Testis (tissue), 3 donors: ENCODE measurements around the gene ZBTB7C. TPM values are rescaled to one million over a fixed set of nuclear protein-coding genes. Genes with fewer than 3 reads are reported as not detected.

Experiments used
- DNase-seq: peaks from one replicate; pipeline ENCODE4 v3.0.0-alpha.2; 2019
- H3K27ac ChIP-seq, 2 donors: fragments of 200-600 bp; sonication (generic); one replicate each; pipeline ENCODE4 v1.5.1; 2019
- H3K27me3 ChIP-seq: fragments of 200-600 bp; sonication (generic); one replicate; pipeline ENCODE4 v1.5.1; 2019
- H3K36me3 ChIP-seq: fragments of 200-600 bp; sonication (generic); one replicate; pipeline ENCODE4 v1.5.1; 2017; ENCODE audit warnings: low read depth; ENCODE audit errors: missing control alignments
- H3K4me1 ChIP-seq: fragments of 200-600 bp; sonication (generic); one replicate; pipeline ENCODE4 v1.5.1; 2019
- H3K4me3 ChIP-seq, 2 donors: fragments of 200-600 bp; sonication (generic); one replicate each; pipeline ENCODE4 v1.5.1; 2017 to 2019
- H3K9me3 ChIP-seq: fragments of 200-600 bp; sonication (generic); one replicate; pipeline ENCODE4 v1.5.1; 2017
- CTCF ChIP-seq, 3 experiments: fragments of 450-650 bp in 2 of 3; fragments of 200-600 bp in 1 of 3; sonication (generic) in 1 of 3; IDR thresholded peaks; one replicate each; pipeline ENCODE4 v1.5.1; 2016 to 2019; ENCODE audit warnings: antibody characterized with exemption in 3 of 3, mild to moderate bottlenecking in 2 of 3, moderate library complexity in 1 of 3
- POLR2A ChIP-seq: fragments of 450-650 bp; IDR thresholded peaks from one replicate; pipeline ENCODE4 v1.6.1; 2017; ENCODE audit warnings: antibody characterized with exemption, mild to moderate bottlenecking, moderate library complexity
- WGBS, 2 donors: methylation state at CpG; one replicate each; pipeline ENCODE4 v1.1.5; 2018; 5-methylcytosine and 5-hydroxymethylcytosine counted together
- intact Hi-C: fragments of 100-400 bp; cut with DNase I; formaldehyde crosslinking; loops from one replicate; pipeline ENCODE4 v1.15.1; 2023; ENCODE audit warnings: low total_unique reads
- polyA plus RNA-seq: library from polyadenylated mRNA; stranded (reverse); fragments of 350-450 nt; fragmentation: Illumina TruSeq; extraction: RNeasy Lipid Tissue Mini Kit (QIAGEN cat#74804); gene quantifications from one replicate; pipeline ENCODE4 v1.2.3, GENCODE V29; 2014; ENCODE audit warnings: low read depth, low replicate concordance; ENCODE audit not compliant: insufficient read depth
- total RNA-seq, 2 donors: library from RNA; depleted of rRNA; stranded (reverse); fragments of >200 nt; gene quantifications; one replicate each; pipeline ENCODE4 v1.2.3, GENCODE V29; 2016

Gene ZBTB7C
- total and polyA plus RNA-seq, 3 donors from 2014 or later = 14.1 to 65.4 (median 42.4) TPM

- WGBS, 2 donors = 53 to 63% methylated on average over 2 of the region's 2 CpGs
- no peak for DNase-seq
- no peak overlapping the region for H3K27ac ChIP-seq
- peaks cover under 1% of the 10 kb centered on the region for H3K4me1 ChIP-seq
- intact Hi-C loops = no loop called here
- H3K9me3 ChIP-seq = no peaks in the 10 kb centered on the region
- H3K27me3 ChIP-seq = no peaks in the 10 kb centered on the region
- no peaks in the 10 kb centered on the region for H3K36me3 ChIP-seq
- no peak overlapping the region for H3K4me3 ChIP-seq
- TF ChIP-seq CTCF (IDR thresholded peaks at IDR 0.05) (no peak), POLR2A (no peak)
Observed at GRCh38 chr18:48348739-48349138, 60.4 kb downstream of the ZBTB7C start.

GRCh38 chr18:48347756-48348326, 61.3 kb downstream of the ZBTB7C start:
- DNase-seq = no peak
- no peak overlapping the region for H3K27ac ChIP-seq
- intact Hi-C loops = no loop called here
- 68 to 83% methylated on average over 3 of the region's 3 CpGs for WGBS, 2 donors
- no peak for TF ChIP-seq POLR2A
- no peak overlapping the region for H3K4me3 ChIP-seq
- H3K9me3 ChIP-seq = no peaks in the 10 kb centered on the region
- no peaks in the 10 kb centered on the region for H3K27me3 ChIP-seq
- peaks cover 10% of the 10 kb centered on the region for H3K4me1 ChIP-seq
- H3K36me3 ChIP-seq = no peaks in the 10 kb centered on the region

- 55 to 97% methylated on average over 2 of the region's 2 CpGs for WGBS, 2 donors
- peaks cover 27% of the 10 kb centered on the region for H3K4me1 ChIP-seq
Observed at GRCh38 chr18:48345596-48345995, 63.6 kb downstream of the ZBTB7C start.

GRCh38 chr18:48342581-48342980, 66.6 kb downstream of the ZBTB7C start:
- H3K4me3 ChIP-seq = no peak overlapping the region
- H3K27me3 ChIP-seq = no peaks in the 10 kb centered on the region
- DNase-seq = no peak
- H3K27ac ChIP-seq = peak overlapping the region; percentile 14 to 74
- H3K36me3 ChIP-seq = no peaks in the 10 kb centered on the region
- no peak for TF ChIP-seq CTCF (IDR thresholded peaks at IDR 0.05)
- no peak for TF ChIP-seq POLR2A
- intact Hi-C loops = no loop called here
- H3K9me3 ChIP-seq = no peaks in the 10 kb centered on the region
- 60 to 66% methylated on average over 6 of the region's 6 CpGs for WGBS, 2 donors
- H3K4me1 ChIP-seq = peaks cover 55% of the 10 kb centered on the region

More at GRCh38 chr18:48345596-48345995, 63.6 kb downstream of the ZBTB7C start:
- intact Hi-C loops = no loop called here
- no peaks in the 10 kb centered on the region for H3K27me3 ChIP-seq
- no peak overlapping the region for H3K4me3 ChIP-seq
- no peaks in the 10 kb centered on the region for H3K36me3 ChIP-seq
- TF ChIP-seq POLR2A = no peak
- no peak for TF ChIP-seq CTCF (IDR thresholded peaks at IDR 0.05)
- no peak overlapping the region for H3K27ac ChIP-seq
- DNase-seq = no peak
- no peaks in the 10 kb centered on the region for H3K9me3 ChIP-seq

GRCh38 chr18:48342125-48342524, 67.1 kb downstream of the ZBTB7C start:
- H3K9me3 ChIP-seq = no peaks in the 10 kb centered on the region
- intact Hi-C loops = no loop called here
- no peaks in the 10 kb centered on the region for H3K36me3 ChIP-seq
- DNase-seq = peak; percentile 33
- TF ChIP-seq POLR2A (no peak), CTCF (IDR thresholded peaks at IDR 0.05) (no peak)
- peak overlapping the region; percentile 49 to 74 for H3K27ac ChIP-seq
- H3K4me3 ChIP-seq = no peak overlapping the region
- no peaks in the 10 kb centered on the region for H3K27me3 ChIP-seq
- whole genome bisulfite sequencing, 2 donors = 43 to 60% methylated on average over 6 of the region's 6 CpGs
- H3K4me1 ChIP-seq = peaks cover 59% of the 10 kb centered on the region
